Activated T-cell treated with anti-CD3 and anti-CD28 coated beads for 48 hours (primary cell): ENCODE data around the gene TARP.

Source experiments
- DNase-seq: peaks from one replicate; pipeline ENCODE4 v3.0.0-alpha.2; 2020; ENCODE audit warnings: low read depth

Gene TARP

GRCh38 chr7:38273286-38273995 is at the start of gene TARP:
Gene TARP, minus strand, starts transcription at chr7:38273636.
- no peak for DNase-seq

- DNase-seq: no peak
These were observed 49.7 kb upstream of the TARP start for GRCh38 chr7:38323156-38323555.

- DNase-seq: no peak
These were observed 49.0 kb upstream of the TARP start for GRCh38 chr7:38322461-38322860.

GRCh38 chr7:38321967-38322366 is 48.5 kb upstream of the TARP start:
- no peak for DNase-seq

GRCh38 chr7:38321515-38321944 is 48.1 kb upstream of the TARP start:
- no peak for DNase-seq

GRCh38 chr7:38321050-38321449 is 47.6 kb upstream of the TARP start:
- no peak for DNase-seq

- no peak for DNase-seq
These were observed 46.4 kb upstream of the TARP start for GRCh38 chr7:38319873-38320272.

GRCh38 chr7:38318803-38319416 is 45.5 kb upstream of the TARP start:
- DNase-seq: no peak

- no peak for DNase-seq
These were observed 44.8 kb upstream of the TARP start for GRCh38 chr7:38318241-38318640.

GRCh38 chr7:38317515-38317914 is 44.1 kb upstream of the TARP start:
- no peak for DNase-seq

- no peak for DNase-seq
These were observed 43.4 kb upstream of the TARP start for GRCh38 chr7:38316733-38317360.

GRCh38 chr7:38315410-38315809 is 42.0 kb upstream of the TARP start:
- no peak for DNase-seq

GRCh38 chr7:38312821-38313220 is 39.4 kb upstream of the TARP start:
- DNase-seq: no peak

GRCh38 chr7:38311329-38311937 is 38.0 kb upstream of the TARP start:
- DNase-seq: no peak

GRCh38 chr7:38310591-38311101 is 37.2 kb upstream of the TARP start:
- no peak for DNase-seq

- no peak for DNase-seq
These were observed 36.1 kb upstream of the TARP start for GRCh38 chr7:38309555-38309954.

- DNase-seq: no peak
These were observed 34.7 kb upstream of the TARP start for GRCh38 chr7:38308140-38308539.

- DNase-seq: no peak
These were observed 34.2 kb upstream of the TARP start for GRCh38 chr7:38307640-38308039.

GRCh38 chr7:38306914-38307313 is 33.5 kb upstream of the TARP start:
- DNase-seq: no peak

GRCh38 chr7:38306171-38306570 is 32.7 kb upstream of the TARP start:
- DNase-seq: no peak

- no peak for DNase-seq
These were observed 30.4 kb upstream of the TARP start for GRCh38 chr7:38303866-38304265.

- DNase-seq: no peak
These were observed 26.7 kb upstream of the TARP start for GRCh38 chr7:38300175-38300574.
